Transverse colon (tissue), 4 donors: ENCODE data around the gene ANK3. TPM values are rescaled to one million over a fixed set of nuclear protein-coding genes. Genes with fewer than 3 reads are reported as not detected.

Source experiments
- DNase-seq: peaks from one replicate; pipeline ENCODE4 v3.0.0-alpha.2; 2019
- H3K27ac ChIP-seq, 4 donors: fragments of 200-600 bp; sonication (generic); 2 replicates each; pipeline ENCODE4 v1.5.1; 2016 to 2018; ENCODE audit warnings: inconsistent platforms in 4 of 4
- H3K27me3 ChIP-seq: fragments of 200-600 bp; sonication (generic); 2 replicates; pipeline ENCODE4 v1.5.1; 2017; ENCODE audit warnings: inconsistent platforms
- H3K36me3 ChIP-seq, 4 donors: fragments of 200-600 bp; sonication (generic); 2 replicates each; pipeline ENCODE4 v1.5.1; 2017 to 2019; ENCODE audit warnings: inconsistent platforms in 4 of 4
- H3K4me1 ChIP-seq, 4 donors: fragments of 200-600 bp; sonication (generic); 2 replicates each; pipeline ENCODE4 v1.5.1; 2017 to 2020; ENCODE audit warnings: inconsistent platforms in 4 of 4
- H3K4me3 ChIP-seq, 4 donors: fragments of 200-600 bp; sonication (generic); 1 replicate in 1 of 4; 2 replicates in 3 of 4; pipeline versions ENCODE4 v1.5.1 to v1.6.1; 2017 to 2019; ENCODE audit warnings: inconsistent platforms in 4 of 4
- H3K9me3 ChIP-seq, 2 donors: fragments of 200-600 bp; sonication (generic); 2 replicates each; pipeline ENCODE4 v1.5.1; 2017 to 2019; ENCODE audit warnings: inconsistent platforms in 2 of 2
- CTCF ChIP-seq, 5 experiments: fragments of 200-600 bp in 3 of 5; fragments of 450-650 bp in 2 of 5; sonication (generic) in 3 of 5; IDR thresholded peaks; 1 replicate in 2 of 5; 2 replicates in 3 of 5; pipeline ENCODE4 v1.5.1; 2016 to 2017; ENCODE audit warnings: antibody characterized with exemption in 5 of 5, inconsistent platforms in 3 of 5, mild to moderate bottlenecking in 2 of 5, moderate library complexity in 1 of 5
- EP300 ChIP-seq: sonication (generic); formaldehyde crosslinking; IDR thresholded peaks from one replicate; pipeline ENCODE4 v1.6.1; 2017; ENCODE audit warnings: antibody characterized with exemption, low read depth
- POLR2A ChIP-seq: fragments of 450-650 bp; IDR thresholded peaks from one replicate; pipeline ENCODE4 v1.6.1; 2016; ENCODE audit warnings: antibody characterized with exemption, mild to moderate bottlenecking, moderate library complexity
- POLR2AphosphoS5 ChIP-seq, 3 donors: sonication (generic); formaldehyde crosslinking; IDR thresholded peaks; one replicate each; pipeline ENCODE4 v1.6.1; 2016; ENCODE audit warnings: antibody characterized with exemption in 3 of 3
- WGBS, 2 donors: methylation state at CpG; one replicate each; pipeline ENCODE4 v1.1.5; 2018; ENCODE audit warnings: low coverage in 1 of 2; 5-methylcytosine and 5-hydroxymethylcytosine counted together
- in situ Hi-C, 4 donors: fragments of 200-750 bp; cut with MboI; loops; one replicate each; pipeline versions ENCODE4 v1.15.0 to v1.15.1; 2017; ENCODE audit warnings: low sequenced_read_pairs in 3 of 4, low pct_ligation_motif_present in 1 of 4, low pct_unique_long_range_greater_than_20kb in 1 of 4
- intact Hi-C: fragments of 100-400 bp; cut with DNase I; formaldehyde crosslinking; loops from one replicate; pipeline ENCODE4 v1.15.1; 2023; ENCODE audit warnings: low total_unique reads
- total RNA-seq, 4 donors: library from RNA; depleted of rRNA; stranded (reverse); fragments of >200 nt; gene quantifications; one replicate each; pipeline ENCODE4 v1.1.0, GENCODE V29; 2016

Gene ANK3
- total RNA-seq, 4 donors from 2014 or later = 41.2 to 230 (median 172) TPM

- 80 to 91% methylated on average over 1 to 2 of the region's 2 CpGs for WGBS, 2 donors
- no peak for DNase-seq
- no peak overlapping the region for H3K4me3 ChIP-seq
- TF ChIP-seq CTCF (IDR thresholded peaks at IDR 0.05) = no peak
- TF ChIP-seq POLR2AphosphoS5 (IDR thresholded peaks at IDR 0.05) = no peak
- TF ChIP-seq EP300 = no peak
- in situ Hi-C loops = no loop called here
- no peak overlapping the region for H3K27ac ChIP-seq
- H3K9me3 ChIP-seq = no peaks in the 10 kb centered on the region
- H3K4me1 ChIP-seq = no peaks in the 10 kb centered on the region
- intact Hi-C loops = loop anchor here (10.0 kb wide), 1 partner anchor 145 kb away; no protein-coding TSS in a partner anchor
- H3K36me3 ChIP-seq = no peaks in the 10 kb centered on the region
- no peaks in the 10 kb centered on the region for H3K27me3 ChIP-seq
These were observed 320.4 kb downstream of the ANK3 start for GRCh38 chr10:60069311-60069710.

GRCh38 chr10:60050366-60050765 is 339.3 kb downstream of the ANK3 start:
- WGBS, 2 donors = 92 to 96% methylated on average over 2 to 3 of the region's 3 CpGs
- intact Hi-C loops = no loop called here
- Histone ChIP-seq H3K9me3 (no peaks in the 10 kb centered on the region), H3K27me3 (no peaks in the 10 kb centered on the region), H3K4me3 (no peak overlapping the region), H3K36me3 (no peaks in the 10 kb centered on the region), H3K4me1 (peaks cover 0 to 8% (median 0%) of the 10 kb centered on the region in 4 donors), H3K27ac (no peak overlapping the region)
- TF ChIP-seq POLR2AphosphoS5 (IDR thresholded peaks at IDR 0.05) (no peak), POLR2A (no peak), CTCF (IDR thresholded peaks at IDR 0.05) (no peak), EP300 (no peak)
- in situ Hi-C loops = no loop called here
- no peak for DNase-seq

GRCh38 chr10:60048091-60048501 is 341.6 kb downstream of the ANK3 start:
- Histone ChIP-seq H3K27ac (no peak overlapping the region), H3K27me3 (no peaks in the 10 kb centered on the region), H3K36me3 (no peaks in the 10 kb centered on the region), H3K9me3 (no peaks in the 10 kb centered on the region), H3K4me1 (peaks cover 0 to 22% (median 10%) of the 10 kb centered on the region in 4 donors), H3K4me3 (no peak overlapping the region)
- peak; percentile 14 for DNase-seq
- TF ChIP-seq POLR2AphosphoS5 (IDR thresholded peaks at IDR 0.05) (no peak), CTCF (IDR thresholded peaks at IDR 0.05) (peak in 1 of 5 experiments; percentile 19)
- in situ Hi-C loops (loop anchor here (10.0 to 25.0 kb wide), 4 partner anchors 193 to 811 kb away; no protein-coding TSS in a partner anchor), intact Hi-C loops (no loop called here)

GRCh38 chr10:60045571-60045970 is 344.1 kb downstream of the ANK3 start:
- intact Hi-C loops = no loop called here
- in situ Hi-C loops = loop anchor here (10.0 to 25.0 kb wide), 4 partner anchors 191 to 808 kb away; no protein-coding TSS in a partner anchor
- TF ChIP-seq POLR2A = no peak

GRCh38 chr10:60044971-60045370 is 344.7 kb downstream of the ANK3 start:
- Histone ChIP-seq H3K27ac (no peak overlapping the region), H3K4me1 (peaks cover 0 to 52% (median 31%) of the 10 kb centered on the region in 4 donors), H3K4me3 (no peak overlapping the region), H3K9me3 (no peaks in the 10 kb centered on the region), H3K36me3 (no peaks in the 10 kb centered on the region), H3K27me3 (no peaks in the 10 kb centered on the region)
- no peak for DNase-seq
- WGBS, 2 donors = 87 to 92% methylated on average over 2 of the region's 2 CpGs
- intact Hi-C loops (no loop called here), in situ Hi-C loops (loop anchor here (10.0 to 25.0 kb wide), 4 partner anchors 190 to 808 kb away; no protein-coding TSS in a partner anchor)
- TF ChIP-seq EP300 (no peak), POLR2AphosphoS5 (IDR thresholded peaks at IDR 0.05) (no peak), POLR2A (no peak), CTCF (IDR thresholded peaks at IDR 0.05) (no peak)

More at GRCh38 chr10:60045571-60045970, 344.1 kb downstream of the ANK3 start:
- DNase-seq = no peak
- Histone ChIP-seq H3K36me3 (no peaks in the 10 kb centered on the region), H3K27ac (no peak overlapping the region), H3K4me3 (no peak overlapping the region), H3K4me1 (peaks cover 0 to 46% (median 29%) of the 10 kb centered on the region in 4 donors), H3K27me3 (no peaks in the 10 kb centered on the region), H3K9me3 (no peaks in the 10 kb centered on the region)
